Bronchial epithelial cell (primary cell): ENCODE results near the gene DDX27. TPM values are rescaled to one million over a fixed set of nuclear protein-coding genes. Genes with fewer than 3 reads are reported as not detected.

Source experiments
- DNase-seq: peaks from one replicate; pipeline ENCODE4 v3.0.0-alpha.2; 2010; ENCODE audit warnings: low read depth
- FAIRE-seq: peaks from 2 replicates; lab custom pipeline; 2011; peaks lifted over from hg19 to GRCh38; lab: Jason Lieb, UNC
- H3K27me3 ChIP-seq: 2 replicates; pipeline ENCODE4 v1.5.1; 2011; ENCODE audit warnings: low read length; ENCODE audit not compliant: control insufficient read depth, insufficient read depth
- H3K36me3 ChIP-seq: 2 replicates; pipeline ENCODE4 v1.5.1; 2011; ENCODE audit warnings: low read length; ENCODE audit not compliant: control insufficient read depth, insufficient read depth
- H3K4me3 ChIP-seq: 2 replicates; pipeline ENCODE4 v1.5.1; 2011; ENCODE audit warnings: mild to moderate bottlenecking, low read depth, low read length, control low read depth
- total RNA-seq: library from RNA; depleted of rRNA; stranded (reverse); fragments of >200 nt; gene quantifications from 2 replicates; pipeline ENCODE4 v1.2.1, GENCODE V29; 2014
- TF ChIP-seq, protein P1 (sequence below): IDR thresholded peaks from 2 replicates; pipeline ENCODE4 v1.5.1; 2011; ENCODE audit warnings: mild to moderate bottlenecking, moderate library complexity, low read length, control low read depth, inconsistent platforms; ENCODE audit not compliant: insufficient read depth, severe bottlenecking

The DDX27 gene
- total RNA-seq, 1 donor from 2014 or later: 49.8 TPM

DNA sequence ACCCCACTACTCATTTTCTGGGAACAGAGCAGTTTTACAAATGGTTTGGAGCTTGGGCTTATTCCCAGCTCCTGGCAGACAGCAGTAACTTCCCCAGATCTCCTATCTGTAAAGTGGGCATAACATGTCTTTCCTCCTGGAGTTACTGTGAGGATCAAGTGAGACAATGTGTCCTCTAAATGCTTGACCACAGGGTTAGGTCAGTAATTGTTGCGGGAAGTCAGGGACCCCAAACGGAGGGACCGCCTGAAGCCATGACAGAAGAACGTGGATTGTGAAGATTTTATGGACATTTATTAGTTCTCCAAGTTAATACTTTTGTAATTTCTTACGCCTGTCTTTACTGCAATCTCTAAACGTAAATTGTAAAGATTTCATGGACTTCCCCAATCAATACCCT lies 73.9 kb downstream of the DDX27 start:
- no peak for FAIRE-seq
- H3K36me3 ChIP-seq: peaks cover 9% of the 10 kb centered on the region
- TF ChIP-seq, protein P1, sequence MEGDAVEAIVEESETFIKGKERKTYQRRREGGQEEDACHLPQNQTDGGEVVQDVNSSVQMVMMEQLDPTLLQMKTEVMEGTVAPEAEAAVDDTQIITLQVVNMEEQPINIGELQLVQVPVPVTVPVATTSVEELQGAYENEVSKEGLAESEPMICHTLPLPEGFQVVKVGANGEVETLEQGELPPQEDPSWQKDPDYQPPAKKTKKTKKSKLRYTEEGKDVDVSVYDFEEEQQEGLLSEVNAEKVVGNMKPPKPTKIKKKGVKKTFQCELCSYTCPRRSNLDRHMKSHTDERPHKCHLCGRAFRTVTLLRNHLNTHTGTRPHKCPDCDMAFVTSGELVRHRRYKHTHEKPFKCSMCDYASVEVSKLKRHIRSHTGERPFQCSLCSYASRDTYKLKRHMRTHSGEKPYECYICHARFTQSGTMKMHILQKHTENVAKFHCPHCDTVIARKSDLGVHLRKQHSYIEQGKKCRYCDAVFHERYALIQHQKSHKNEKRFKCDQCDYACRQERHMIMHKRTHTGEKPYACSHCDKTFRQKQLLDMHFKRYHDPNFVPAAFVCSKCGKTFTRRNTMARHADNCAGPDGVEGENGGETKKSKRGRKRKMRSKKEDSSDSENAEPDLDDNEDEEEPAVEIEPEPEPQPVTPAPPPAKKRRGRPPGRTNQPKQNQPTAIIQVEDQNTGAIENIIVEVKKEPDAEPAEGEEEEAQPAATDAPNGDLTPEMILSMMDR: no peak

More for the DNA sequence above, 73.9 kb downstream of the DDX27 start:
- no peak overlapping the region for H3K4me3 ChIP-seq
- DNase-seq: no peak
- no peaks in the 10 kb centered on the region for H3K27me3 ChIP-seq

Other genes starting within 250 kb of the DDX27 start
- gene CSE1L, start 173.1 kb upstream of the DDX27 start, total RNA-seq: 53.3 and 60.8 TPM in 2 replicates
- 31.1 and 34.3 TPM in 2 replicates for gene STAU1, start 31.1 kb upstream of the DDX27 start, total RNA-seq
- gene ZNFX1, start 58.6 kb downstream of the DDX27 start, total RNA-seq: 12.4 and 18.3 TPM in 2 replicates